Measurements from ENCODE around the gene LSM5.

DNA sequence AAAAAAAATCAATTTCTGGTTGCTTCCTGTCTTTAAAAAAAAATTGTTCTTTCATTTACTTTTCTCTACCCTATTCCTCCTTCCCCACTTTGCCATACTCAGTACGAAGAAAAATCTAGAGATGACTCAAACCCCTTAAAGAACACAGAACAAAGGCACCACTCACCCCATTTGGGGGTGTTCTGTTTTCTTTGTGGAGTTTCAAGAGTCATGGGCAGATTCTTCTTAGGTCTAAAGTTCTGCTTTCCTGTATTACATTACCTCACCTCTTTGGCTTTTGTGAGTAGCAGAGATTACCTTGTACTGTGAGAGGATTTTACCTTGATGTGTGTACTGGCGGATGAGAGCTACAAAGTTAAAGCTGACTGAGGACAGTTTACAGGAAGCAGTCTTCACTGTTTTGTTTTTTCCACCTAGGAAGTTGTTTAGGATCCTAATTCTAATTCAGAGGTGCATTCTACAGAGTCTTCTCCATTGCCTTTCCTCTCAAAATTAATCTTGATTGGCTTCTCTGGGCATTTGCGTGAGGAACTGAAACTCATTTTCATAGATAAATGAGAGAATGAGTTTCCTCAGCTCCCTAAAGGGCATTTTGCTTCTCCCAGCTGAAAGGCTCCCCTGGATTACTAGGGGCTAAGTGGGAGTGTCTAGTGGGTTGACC lies 25.8 kb upstream of the LSM5 start:
- TF ChIP-seq, protein P1, sequence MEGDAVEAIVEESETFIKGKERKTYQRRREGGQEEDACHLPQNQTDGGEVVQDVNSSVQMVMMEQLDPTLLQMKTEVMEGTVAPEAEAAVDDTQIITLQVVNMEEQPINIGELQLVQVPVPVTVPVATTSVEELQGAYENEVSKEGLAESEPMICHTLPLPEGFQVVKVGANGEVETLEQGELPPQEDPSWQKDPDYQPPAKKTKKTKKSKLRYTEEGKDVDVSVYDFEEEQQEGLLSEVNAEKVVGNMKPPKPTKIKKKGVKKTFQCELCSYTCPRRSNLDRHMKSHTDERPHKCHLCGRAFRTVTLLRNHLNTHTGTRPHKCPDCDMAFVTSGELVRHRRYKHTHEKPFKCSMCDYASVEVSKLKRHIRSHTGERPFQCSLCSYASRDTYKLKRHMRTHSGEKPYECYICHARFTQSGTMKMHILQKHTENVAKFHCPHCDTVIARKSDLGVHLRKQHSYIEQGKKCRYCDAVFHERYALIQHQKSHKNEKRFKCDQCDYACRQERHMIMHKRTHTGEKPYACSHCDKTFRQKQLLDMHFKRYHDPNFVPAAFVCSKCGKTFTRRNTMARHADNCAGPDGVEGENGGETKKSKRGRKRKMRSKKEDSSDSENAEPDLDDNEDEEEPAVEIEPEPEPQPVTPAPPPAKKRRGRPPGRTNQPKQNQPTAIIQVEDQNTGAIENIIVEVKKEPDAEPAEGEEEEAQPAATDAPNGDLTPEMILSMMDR (conservative IDR thresholded peaks at IDR 0.05) = no peak
- no peak for TF ChIP-seq ZFX (IDR thresholded peaks at IDR 0.05)

All from C4-2B (cell line).